NCI-H345 (cell line): ENCODE measurements around the gene STC2.
"Not testable (repeated sequence)": the region's sequence is repeated elsewhere in the genome, so short reads cannot be mapped to it uniquely, and the experiment has no call there.

Source experiments
- DNase-seq: peaks from one replicate; lab custom pipeline; 2025; lab: John Stamatoyannopoulos, UW

Gene STC2

GRCh38 chr5:173327948-173328843, at the start of gene STC2:
Gene STC2, minus strand, starts transcription at chr5:173328414. Its CDS starts 221 bp downstream, at chr5:173328193.
- peak; percentile 93 for DNase-seq

GRCh38 chr5:173371400-173371799, 43.2 kb upstream of the STC2 start:
- DNase-seq = no peak

DNA sequence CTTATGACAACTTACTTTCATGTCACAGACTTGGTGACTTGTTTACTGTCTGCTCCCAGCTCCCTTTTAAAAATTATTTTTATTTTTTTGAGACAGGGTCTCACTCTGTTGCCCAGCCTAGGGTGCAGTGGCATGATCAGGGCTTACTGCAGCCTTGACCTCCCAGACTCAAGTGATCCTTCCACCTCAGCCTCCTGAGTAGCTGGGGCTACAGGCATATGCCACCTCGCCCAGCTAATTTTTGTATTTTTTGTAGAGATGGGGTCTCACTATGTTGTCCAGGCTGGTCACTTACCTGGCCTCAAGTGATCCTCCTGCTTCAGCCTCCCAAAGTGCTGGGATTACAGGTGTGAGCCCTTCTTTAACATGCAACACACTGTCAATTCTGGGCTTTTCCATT, 35.2 kb upstream of the STC2 start:
- not testable (repeated sequence) for DNase-seq

DNA sequence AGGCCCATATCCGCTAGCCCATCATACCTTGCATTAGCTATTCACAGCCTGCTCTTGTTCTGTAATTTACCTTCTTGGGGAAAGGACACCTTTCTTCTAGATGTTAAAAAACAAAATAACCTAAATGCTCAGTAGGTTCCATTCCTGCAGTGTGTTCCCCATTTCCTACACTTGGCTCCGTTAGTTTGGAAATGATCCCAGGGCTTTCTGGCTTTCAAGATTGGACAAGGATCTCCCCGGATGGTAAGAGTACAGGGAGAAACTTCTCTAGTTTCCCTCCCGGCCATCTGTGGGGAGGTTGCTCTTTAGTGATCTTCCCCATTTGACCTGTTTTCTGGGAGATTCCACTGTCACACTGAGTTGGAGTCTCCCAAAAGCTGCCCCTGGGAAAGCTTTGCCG, 27.3 kb upstream of the STC2 start:
- no peak for DNase-seq

DNA sequence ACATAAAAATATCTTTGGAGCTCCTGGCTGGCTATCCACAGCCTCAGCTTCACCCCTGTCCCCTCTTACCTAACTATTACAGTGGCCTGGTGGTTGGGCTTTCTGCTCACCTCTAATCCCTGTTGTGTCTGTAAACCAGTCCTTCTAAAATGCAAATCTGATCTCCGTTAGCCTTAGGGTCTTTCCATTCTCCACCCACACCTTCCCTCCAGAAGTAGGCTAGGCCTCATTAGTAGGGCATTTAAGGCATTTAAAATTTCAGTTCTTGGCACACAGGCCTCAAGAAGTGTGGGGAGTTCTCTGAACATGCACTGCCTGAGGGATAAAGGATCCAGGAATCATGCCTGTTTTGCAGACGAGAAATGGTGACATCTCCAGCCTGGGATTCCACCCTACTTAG, 26.4 kb upstream of the STC2 start:
- no peak for DNase-seq

- no peak for DNase-seq
Measured at GRCh38 chr5:173352366-173353349, 24.4 kb upstream of the STC2 start.

GRCh38 chr5:173342813-173343755, 14.9 kb upstream of the STC2 start:
- DNase-seq = no peak

GRCh38 chr5:173341961-173342430, 13.8 kb upstream of the STC2 start:
- DNase-seq = no peak

DNA sequence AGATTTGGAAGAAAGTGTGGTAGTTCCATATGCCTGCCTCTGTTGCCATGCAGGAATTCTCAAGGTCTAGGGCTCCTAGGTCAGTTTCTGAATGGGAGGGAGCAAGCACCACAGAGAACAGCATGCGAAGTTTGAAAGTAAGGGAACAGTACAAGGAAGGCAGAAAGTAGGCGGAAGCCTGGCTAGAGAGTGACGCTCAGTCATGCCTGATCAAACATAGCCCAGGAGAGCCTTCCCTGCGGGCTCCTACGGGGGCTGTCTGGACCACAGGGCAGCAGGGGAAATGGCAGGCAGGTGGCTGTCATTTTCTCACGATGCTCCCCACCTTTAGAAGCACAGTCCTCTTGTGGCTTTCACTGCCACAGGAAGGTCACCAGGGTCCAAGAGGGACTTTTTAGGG, 12.8 kb upstream of the STC2 start:
- no peak for DNase-seq

GRCh38 chr5:173340451-173340850, 12.2 kb upstream of the STC2 start:
- DNase-seq = no peak

DNA sequence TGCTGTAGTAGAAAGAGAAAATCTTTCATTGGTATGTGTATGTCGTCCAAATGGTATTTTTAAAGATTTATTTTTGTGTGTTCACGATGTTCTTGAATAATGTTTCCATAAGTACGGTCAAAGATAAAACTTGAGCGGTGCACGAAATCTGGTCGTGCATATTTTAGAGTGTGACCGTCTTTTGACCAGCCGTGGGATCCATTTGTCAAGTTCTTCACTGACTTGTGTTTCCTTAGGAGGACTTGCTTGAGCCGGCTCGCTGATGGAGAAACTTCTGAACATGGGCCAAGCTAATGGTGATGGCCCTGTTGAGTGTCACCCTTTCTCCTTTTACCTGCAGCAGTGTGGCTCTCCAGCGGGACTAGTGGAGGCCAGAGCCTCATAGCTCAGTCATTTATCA, 11.1 kb upstream of the STC2 start:
- DNase-seq = no peak

- no peak for DNase-seq
Measured at GRCh38 chr5:173338380-173339015, 10.3 kb upstream of the STC2 start.

DNA sequence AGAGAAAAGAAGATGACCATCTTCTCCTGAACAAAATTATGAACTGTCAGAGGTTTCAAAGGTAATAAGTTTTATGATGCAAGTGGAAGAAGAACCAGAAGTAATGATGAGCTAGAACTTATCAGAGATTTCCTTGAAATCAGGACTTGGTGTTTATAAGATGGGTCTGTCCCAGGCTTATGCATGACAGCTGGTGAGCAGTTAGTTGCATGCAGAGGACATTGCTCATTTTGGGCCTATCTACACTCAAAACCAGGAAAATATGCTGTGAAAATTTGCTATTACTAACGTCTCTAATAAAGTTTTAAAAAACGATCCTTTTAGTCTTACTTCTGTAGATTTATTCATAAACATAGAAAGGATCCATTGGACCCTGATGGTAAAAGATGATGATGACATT, 6.6 kb upstream of the STC2 start:
- no peak for DNase-seq

- DNase-seq = no peak
Measured at GRCh38 chr5:173333925-173334661, 5.9 kb upstream of the STC2 start.

DNA sequence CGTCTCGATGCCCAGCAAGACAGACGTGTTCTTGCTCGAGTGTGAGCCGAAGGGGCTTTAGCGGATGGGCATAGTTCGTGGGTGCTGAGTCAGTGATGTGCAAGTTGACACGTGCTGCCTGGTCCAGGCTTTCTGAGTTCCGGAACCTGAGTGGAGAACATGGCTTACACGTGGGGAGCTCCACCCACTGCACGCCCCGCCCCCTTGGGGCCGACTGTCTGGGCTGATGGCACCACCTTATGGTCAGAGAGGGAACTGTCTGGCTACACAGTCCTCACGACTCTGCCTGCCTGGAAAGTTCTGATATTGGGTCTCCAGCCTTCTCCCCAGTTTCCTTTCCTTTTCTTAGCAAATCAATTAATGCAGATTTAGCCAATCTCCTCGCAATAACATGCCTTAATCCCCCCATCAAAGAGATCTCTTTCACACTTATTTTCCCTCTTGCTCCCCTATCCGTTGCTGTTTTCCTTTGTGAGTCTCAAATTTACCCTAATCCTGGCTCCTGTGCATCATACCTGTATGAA, 3.8 kb upstream of the STC2 start:
- peak; percentile 80 for DNase-seq

- no peak for DNase-seq
Measured at GRCh38 chr5:173331287-173331686, 3.1 kb upstream of the STC2 start.

DNA sequence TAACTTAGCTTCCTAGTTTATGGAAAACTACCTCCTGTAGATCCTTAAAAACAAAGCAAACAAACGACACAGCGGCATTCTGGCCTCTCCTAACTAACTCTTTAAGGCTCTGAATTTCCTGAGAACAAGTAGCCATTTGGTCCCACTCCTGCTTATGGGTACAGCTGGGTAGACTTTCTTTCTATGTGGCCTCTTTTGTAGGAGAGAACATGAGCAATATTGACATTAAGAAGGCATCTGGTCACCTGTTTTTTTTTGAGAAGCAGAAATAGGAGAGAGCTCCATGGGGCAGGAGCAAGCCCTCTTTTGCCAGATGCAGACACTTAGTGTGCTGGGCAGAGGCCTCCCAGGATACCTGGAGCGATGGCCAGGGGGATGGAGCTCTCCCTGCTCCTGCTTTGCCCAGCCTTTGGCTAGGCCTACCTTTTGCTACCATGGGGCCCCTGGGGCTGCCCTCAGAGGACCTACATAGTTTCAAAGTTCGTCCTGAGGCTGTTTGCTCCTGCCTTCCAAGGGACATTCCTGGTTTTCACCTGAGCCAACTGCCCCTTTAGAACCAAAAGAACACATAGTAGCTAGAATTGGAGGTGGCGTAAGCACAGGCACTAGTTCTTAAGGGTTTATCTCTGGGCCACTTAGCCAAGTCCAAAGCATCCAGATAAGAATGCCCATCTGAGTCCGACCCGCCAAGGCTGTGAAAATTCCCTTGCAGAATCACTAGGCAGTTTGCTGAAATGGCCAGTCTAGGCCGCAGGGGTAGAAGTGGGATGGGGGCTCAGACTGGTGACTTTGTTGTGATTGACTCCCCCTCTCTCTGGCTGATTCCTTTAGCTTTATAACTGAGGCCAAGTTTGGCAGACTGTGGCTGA, 2.4 kb upstream of the STC2 start:
- DNase-seq = no peak

DNA sequence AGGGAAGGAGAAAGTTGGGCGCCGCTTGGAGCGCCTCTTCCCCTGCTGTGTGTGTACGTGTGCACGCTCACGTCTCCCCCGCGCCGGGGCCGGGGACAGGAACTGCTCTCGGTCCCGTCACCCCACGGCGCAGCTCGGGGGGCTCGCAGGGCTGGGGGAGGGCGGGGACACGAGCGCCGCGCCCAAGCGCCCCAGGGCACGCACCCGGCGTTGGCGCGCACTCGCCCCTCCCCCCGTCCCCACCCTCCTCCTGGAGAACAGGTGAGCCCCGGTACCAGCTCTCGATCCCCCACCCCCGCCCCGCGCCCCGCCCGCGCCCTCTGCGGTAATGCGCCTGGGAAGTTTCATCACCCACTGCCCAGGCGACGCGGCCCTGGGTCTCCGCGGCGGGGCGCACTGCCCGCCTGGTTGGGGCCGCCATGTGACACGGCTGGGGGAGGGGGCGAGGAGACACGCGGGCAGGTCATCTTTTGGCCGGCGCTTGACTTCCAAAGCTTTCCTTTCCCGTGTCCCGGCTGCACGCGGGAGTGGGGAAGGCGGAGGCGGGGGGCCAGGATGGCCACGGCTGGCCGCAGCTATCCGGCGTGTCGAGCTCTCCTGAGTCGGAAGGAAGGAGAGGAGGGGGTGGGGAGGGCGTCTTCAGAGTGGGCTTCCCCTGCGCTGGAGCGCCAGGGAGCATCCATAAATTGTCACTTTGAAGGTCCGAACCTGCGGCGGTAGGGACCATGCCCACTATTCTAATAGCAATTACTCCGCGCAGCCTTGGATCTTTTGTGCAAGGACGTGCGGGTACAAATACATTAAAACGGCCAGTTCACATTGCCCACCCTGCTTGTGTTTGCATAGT, 1.5 kb upstream of the STC2 start:
- peak; percentile 67 for DNase-seq
